Right lobe of liver (tissue), 6 donors: ENCODE results near the gene MARK3. TPM values are rescaled to one million over a fixed set of nuclear protein-coding genes. Genes with fewer than 3 reads are reported as not detected.

ENCODE experiments used
- ATAC-seq, 4 donors: fragments of 200-7000 bp; cut with Tn5 transposase; one replicate each; pipeline ENCODE4 v1.9.1; 2020; ENCODE audit warnings: mild to moderate bottlenecking in 4 of 4, moderate library complexity in 4 of 4
- DNase-seq, 3 donors: peaks; one replicate each; pipeline ENCODE4 v3.0.0-alpha.2; 2020
- H3K27ac ChIP-seq, 3 donors: fragments of 200-600 bp; one replicate each; pipeline ENCODE4 v1.8.0; 2022
- H3K27me3 ChIP-seq, 2 donors: fragments of 200-600 bp; one replicate each; pipeline ENCODE4 v1.8.0; 2022
- H3K36me3 ChIP-seq, 4 donors: fragments of 200-600 bp; sonication (generic) in 1 of 4; one replicate each; pipeline versions ENCODE4 v1.5.1 to v1.8.0; 2017 to 2022; ENCODE audit warnings: control low read depth in 1 of 4
- H3K4me1 ChIP-seq, 4 donors: fragments of 200-600 bp; sonication (generic) in 1 of 4; one replicate each; pipeline versions ENCODE4 v1.5.1 to v1.8.0; 2017 to 2022; ENCODE audit warnings: control low read depth in 1 of 4
- H3K4me3 ChIP-seq, 3 donors: fragments of 200-600 bp; one replicate each; pipeline ENCODE4 v1.8.0; 2022
- H3K9me3 ChIP-seq, 4 donors: fragments of 200-600 bp; sonication (generic) in 1 of 4; one replicate each; pipeline versions ENCODE4 v1.5.1 to v1.8.0; 2017 to 2022; ENCODE audit warnings: control low read depth in 1 of 4
- CTCF ChIP-seq, 4 donors: fragments of 200-600 bp in 3 of 4; fragments of 450-650 bp in 1 of 4; IDR thresholded peaks; one replicate each; pipeline versions ENCODE4 v1.5.1 to v1.8.0; 2016 to 2022; ENCODE audit warnings: antibody characterized with exemption in 4 of 4, mild to moderate bottlenecking in 2 of 4
- POLR2A ChIP-seq: fragments of 450-650 bp; IDR thresholded peaks from one replicate; pipeline ENCODE4 v1.6.1; 2017; ENCODE audit warnings: antibody characterized with exemption, mild to moderate bottlenecking
- WGBS: methylation state at CpG from one replicate; pipeline ENCODE4 v1.1.6; 2018; ENCODE audit warnings: low coverage, low lambda C conversion rate; ENCODE audit not compliant: insufficient coverage; ENCODE audit errors: missing lambda C conversion rate; 5-methylcytosine and 5-hydroxymethylcytosine counted together
- intact Hi-C, 2 donors: fragments of 100-400 bp; cut with DNase I; formaldehyde crosslinking; loops; one replicate each; pipeline versions ENCODE4 v1.11.2 to v1.14.1; 2022
- total RNA-seq, 6 experiments: library from RNA; depleted of rRNA in 2 of 6; stranded (reverse); fragments of >200 nt in 2 of 6; fragmentation: NEBNext Ultra II Directional in 3 of 6; extraction: Animal tissue kit (Norgen Biotek cat#: 25700) in 3 of 6; gene quantifications; one replicate each; pipeline versions ENCODE4 v1.1.0 to v1.2.4, GENCODE V29; 2016 to 2023
- donor health status: DM: no; HTN: yes; CAD: no.
- donor health status: DM: no; HTN: no; CAD: no.
- donor health status: DM: no; HTN: no; CAD: no.
- donor health status: DM: no; HTN: yes; CAD: no.
- donor health status: DM: no; HTN: yes; CAD: no.

MARK3 gene
- total RNA-seq, 6 experiments from 2014 or later = 25.5 to 34.3 (median 27.3) TPM

GRCh38 chr14:103501921-103502669 is 116.9 kb downstream of the MARK3 start:
- Histone ChIP-seq H3K27ac (no peak overlapping the region), H3K36me3 (peaks cover 0 to 39% (median 15%) of the 10 kb centered on the region in 4 donors), H3K9me3 (no peaks in the 10 kb centered on the region), H3K4me3 (no peak overlapping the region), H3K4me1 (peaks cover 0 to 3% (median 0%) of the 10 kb centered on the region in 4 donors), H3K27me3 (no peaks in the 10 kb centered on the region)
- DNase-seq (peak in 1 of 3 donors; percentile 18), ATAC-seq (no peak)
- intact Hi-C loops = loop anchor here in 1 of 2 donors (5.0 kb wide), 1 partner anchor 45 kb away; no protein-coding TSS in a partner anchor
- TF ChIP-seq CTCF (IDR thresholded peaks at IDR 0.05) (no peak), POLR2A (no peak)
- 85% methylated on average over 3 of the region's 9 CpGs for WGBS

GRCh38 chr14:103502877-103503276 is 117.7 kb downstream of the MARK3 start:
- Histone ChIP-seq H3K27me3 (no peaks in the 10 kb centered on the region), H3K4me1 (peaks cover 0 to 3% (median 0%) of the 10 kb centered on the region in 4 donors), H3K4me3 (no peak overlapping the region), H3K27ac (no peak overlapping the region), H3K9me3 (no peaks in the 10 kb centered on the region), H3K36me3 (peaks cover 0 to 39% (median 15%) of the 10 kb centered on the region in 4 donors)
- ATAC-seq (no peak), DNase-seq (peak in 1 of 3 donors; percentile 23)
- 87% methylated on average over 14 of the region's 18 CpGs for WGBS
- intact Hi-C loops = loop anchor here in 1 of 2 donors (5.0 kb wide), 1 partner anchor 44 kb away; no protein-coding TSS in a partner anchor
- TF ChIP-seq POLR2A = no peak
- no peak for TF ChIP-seq CTCF (IDR thresholded peaks at IDR 0.05)

GRCh38 chr14:103503296-103503695 is 118.1 kb downstream of the MARK3 start:
- no peak overlapping the region for H3K27ac ChIP-seq

GRCh38 chr14:103504991-103505565 is 119.9 kb downstream of the MARK3 start:
- Histone ChIP-seq H3K4me3 (no peak overlapping the region), H3K4me1 (peaks cover 0 to 7% (median 0%) of the 10 kb centered on the region in 4 donors), H3K36me3 (peaks cover 0 to 30% (median 15%) of the 10 kb centered on the region in 4 donors), H3K27me3 (no peaks in the 10 kb centered on the region), H3K27ac (no peak overlapping the region), H3K9me3 (no peaks in the 10 kb centered on the region)
- intact Hi-C loops = loop anchor here in 1 of 2 donors (5.0 kb wide), 1 partner anchor 42 kb away; no protein-coding TSS in a partner anchor
- DNase-seq = peak in 1 of 3 donors; percentile 39
- 96% methylated on average over 2 of the region's 8 CpGs for WGBS
- no peak for ATAC-seq
- TF ChIP-seq POLR2A (no peak), CTCF (IDR thresholded peaks at IDR 0.05) (no peak)

More at GRCh38 chr14:103503296-103503695, 118.1 kb downstream of the MARK3 start:
- H3K4me3 ChIP-seq = no peak overlapping the region
- intact Hi-C loops = loop anchor here in 1 of 2 donors (5.0 kb wide), 1 partner anchor 44 kb away; no protein-coding TSS in a partner anchor
- WGBS = 95% methylated on average over 12 of the region's 12 CpGs
- H3K27me3 ChIP-seq = no peaks in the 10 kb centered on the region
- no peaks in the 10 kb centered on the region for H3K9me3 ChIP-seq
- no peak for ATAC-seq
- peak in 1 of 3 donors; percentile 32 for DNase-seq
- H3K4me1 ChIP-seq = peaks cover 0 to 3% (median 0%) of the 10 kb centered on the region in 4 donors
- no peak for TF ChIP-seq POLR2A
- no peak for TF ChIP-seq CTCF (IDR thresholded peaks at IDR 0.05)
- peaks cover 0 to 36% (median 15%) of the 10 kb centered on the region in 4 donors for H3K36me3 ChIP-seq
